ENCODE results near the gene ARSB.

Gene ARSB

GRCh38 chr5:78804995-78805394 is 180.1 kb downstream of the ARSB start:
- Histone ChIP-seq H3F3A (ENCODE audit: control insufficient read depth, insufficient read depth) (no peaks in the 10 kb centered on the region), H3K27ac (ENCODE audit: low read depth, low read length) (no peak overlapping the region)
- TF ChIP-seq, protein P1, sequence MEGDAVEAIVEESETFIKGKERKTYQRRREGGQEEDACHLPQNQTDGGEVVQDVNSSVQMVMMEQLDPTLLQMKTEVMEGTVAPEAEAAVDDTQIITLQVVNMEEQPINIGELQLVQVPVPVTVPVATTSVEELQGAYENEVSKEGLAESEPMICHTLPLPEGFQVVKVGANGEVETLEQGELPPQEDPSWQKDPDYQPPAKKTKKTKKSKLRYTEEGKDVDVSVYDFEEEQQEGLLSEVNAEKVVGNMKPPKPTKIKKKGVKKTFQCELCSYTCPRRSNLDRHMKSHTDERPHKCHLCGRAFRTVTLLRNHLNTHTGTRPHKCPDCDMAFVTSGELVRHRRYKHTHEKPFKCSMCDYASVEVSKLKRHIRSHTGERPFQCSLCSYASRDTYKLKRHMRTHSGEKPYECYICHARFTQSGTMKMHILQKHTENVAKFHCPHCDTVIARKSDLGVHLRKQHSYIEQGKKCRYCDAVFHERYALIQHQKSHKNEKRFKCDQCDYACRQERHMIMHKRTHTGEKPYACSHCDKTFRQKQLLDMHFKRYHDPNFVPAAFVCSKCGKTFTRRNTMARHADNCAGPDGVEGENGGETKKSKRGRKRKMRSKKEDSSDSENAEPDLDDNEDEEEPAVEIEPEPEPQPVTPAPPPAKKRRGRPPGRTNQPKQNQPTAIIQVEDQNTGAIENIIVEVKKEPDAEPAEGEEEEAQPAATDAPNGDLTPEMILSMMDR (IDR thresholded peaks at IDR 0.05; ENCODE audit: low read depth, low read length, poor library complexity, severe bottlenecking) = no peak
- TF ChIP-seq EZH2phosphoT487 (IDR thresholded peaks at IDR 0.05; ENCODE audit: borderline replicate concordance, low read length) = no peak

GRCh38 chr5:78803941-78804340 is 181.2 kb downstream of the ARSB start:
- Histone ChIP-seq H3K27me3 (ENCODE audit: control insufficient read depth, low read length) (no peaks in the 10 kb centered on the region), H3K9me3 (ENCODE audit: control insufficient read depth, insufficient read depth, low read length) (no peaks in the 10 kb centered on the region; the same call in 1 of the 2 replicates), H3K4me1 (ENCODE audit: control insufficient read depth, low read length) (no peaks in the 10 kb centered on the region), H3K27ac (ENCODE audit: low read depth, low read length) (no peak overlapping the region), H3K36me3 (ENCODE audit: control insufficient read depth, low read length) (no peaks in the 10 kb centered on the region), H3K9me2 (replicated peaks; ENCODE audit: control insufficient read depth, low read length) (no peaks in the 10 kb centered on the region), H3K4me3 (ENCODE audit: low read length) (no peak overlapping the region), H3K4me2 (ENCODE audit: low read length) (no peak overlapping the region), H3K79me2 (ENCODE audit: control insufficient read depth, low read length) (no peaks in the 10 kb centered on the region), H4K20me1 (ENCODE audit: control insufficient read depth, insufficient read depth, low read depth, low read length) (no peaks in the 10 kb centered on the region), H3F3A (ENCODE audit: control insufficient read depth, insufficient read depth) (no peaks in the 10 kb centered on the region)
- TF ChIP-seq, protein P1 (IDR thresholded peaks at IDR 0.05; ENCODE audit: low read depth, low read length, poor library complexity, severe bottlenecking) = no peak
- TF ChIP-seq EZH2phosphoT487 (IDR thresholded peaks at IDR 0.05; ENCODE audit: borderline replicate concordance, low read length) = no peak

More at GRCh38 chr5:78804995-78805394, 180.1 kb downstream of the ARSB start:
- Histone ChIP-seq H3K4me2 (ENCODE audit: low read length) (no peak overlapping the region), H4K20me1 (ENCODE audit: control insufficient read depth, insufficient read depth, low read depth, low read length) (no peaks in the 10 kb centered on the region), H3K79me2 (ENCODE audit: control insufficient read depth, low read length) (no peaks in the 10 kb centered on the region), H3K27me3 (ENCODE audit: control insufficient read depth, low read length) (no peaks in the 10 kb centered on the region), H3K9me2 (replicated peaks; ENCODE audit: control insufficient read depth, low read length) (no peaks in the 10 kb centered on the region), H3K4me3 (ENCODE audit: low read length) (no peak overlapping the region), H3K9me3 (ENCODE audit: control insufficient read depth, insufficient read depth, low read length) (no peaks in the 10 kb centered on the region; the same call in 1 of the 2 replicates), H3K4me1 (ENCODE audit: control insufficient read depth, low read length) (no peaks in the 10 kb centered on the region), H3K36me3 (ENCODE audit: control insufficient read depth, low read length) (no peaks in the 10 kb centered on the region)

DNA sequence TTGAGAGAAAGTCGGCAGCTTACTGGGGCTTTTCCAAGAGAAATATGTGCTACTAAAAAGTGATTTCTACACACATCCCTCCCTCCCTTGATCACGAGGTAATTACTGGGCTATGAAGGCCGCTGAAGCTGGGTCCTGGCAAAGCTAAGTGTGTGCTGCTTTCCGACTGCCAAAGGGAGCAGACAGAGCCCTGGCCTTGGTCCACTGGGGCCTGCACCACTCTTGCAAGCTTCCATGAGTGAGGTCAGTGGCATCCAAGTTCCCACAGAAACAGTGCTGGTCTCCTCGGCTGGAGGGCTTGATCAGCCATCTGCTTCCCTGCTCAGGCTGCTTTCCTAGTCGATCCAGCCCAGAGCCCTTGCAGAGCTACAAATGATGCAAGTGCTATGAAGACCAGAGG is 181.8 kb downstream of the ARSB start:
- Histone ChIP-seq H3K9me3 (ENCODE audit: control insufficient read depth, insufficient read depth, low read length) (no peaks in the 10 kb centered on the region; the same call in 1 of the 2 replicates), H3K4me1 (ENCODE audit: control insufficient read depth, low read length) (no peaks in the 10 kb centered on the region), H3K79me2 (ENCODE audit: control insufficient read depth, low read length) (no peaks in the 10 kb centered on the region), H4K20me1 (ENCODE audit: control insufficient read depth, insufficient read depth, low read depth, low read length) (no peaks in the 10 kb centered on the region), H3K4me2 (ENCODE audit: low read length) (no peak overlapping the region), H3K36me3 (ENCODE audit: control insufficient read depth, low read length) (no peaks in the 10 kb centered on the region), H3F3A (ENCODE audit: control insufficient read depth, insufficient read depth) (no peaks in the 10 kb centered on the region), H3K4me3 (ENCODE audit: low read length) (no peak overlapping the region), H3K27ac (ENCODE audit: low read depth, low read length) (no peak overlapping the region), H3K9me2 (replicated peaks; ENCODE audit: control insufficient read depth, low read length) (no peaks in the 10 kb centered on the region), H3K27me3 (ENCODE audit: control insufficient read depth, low read length) (no peaks in the 10 kb centered on the region)
- TF ChIP-seq, protein P1 (IDR thresholded peaks at IDR 0.05; ENCODE audit: low read depth, low read length, poor library complexity, severe bottlenecking) = no peak
- no peak for TF ChIP-seq EZH2phosphoT487 (IDR thresholded peaks at IDR 0.05; ENCODE audit: borderline replicate concordance, low read length)
